22Rv1 (cell line): ENCODE results near the gene FSTL3.
A peak's percentile ranks its signal among the peaks of the same experiment; 100 is the strongest.

Experiments
- H3K27ac ChIP-seq: fragments of 450-650 bp; 2 replicates; pipeline ENCODE4 v1.5.1; 2017
- ZFX ChIP-seq: fragments of 450-650 bp; IDR thresholded peaks from 2 replicates; pipeline ENCODE4 v1.6.1; 2017; ENCODE audit warnings: antibody characterized with exemption, borderline replicate concordance
- TF ChIP-seq, protein P1 (sequence below): fragments of 450-650 bp; IDR thresholded peaks from 2 replicates; pipeline ENCODE4 v1.5.1; 2017; ENCODE audit warnings: mild to moderate bottlenecking

Gene FSTL3

DNA sequence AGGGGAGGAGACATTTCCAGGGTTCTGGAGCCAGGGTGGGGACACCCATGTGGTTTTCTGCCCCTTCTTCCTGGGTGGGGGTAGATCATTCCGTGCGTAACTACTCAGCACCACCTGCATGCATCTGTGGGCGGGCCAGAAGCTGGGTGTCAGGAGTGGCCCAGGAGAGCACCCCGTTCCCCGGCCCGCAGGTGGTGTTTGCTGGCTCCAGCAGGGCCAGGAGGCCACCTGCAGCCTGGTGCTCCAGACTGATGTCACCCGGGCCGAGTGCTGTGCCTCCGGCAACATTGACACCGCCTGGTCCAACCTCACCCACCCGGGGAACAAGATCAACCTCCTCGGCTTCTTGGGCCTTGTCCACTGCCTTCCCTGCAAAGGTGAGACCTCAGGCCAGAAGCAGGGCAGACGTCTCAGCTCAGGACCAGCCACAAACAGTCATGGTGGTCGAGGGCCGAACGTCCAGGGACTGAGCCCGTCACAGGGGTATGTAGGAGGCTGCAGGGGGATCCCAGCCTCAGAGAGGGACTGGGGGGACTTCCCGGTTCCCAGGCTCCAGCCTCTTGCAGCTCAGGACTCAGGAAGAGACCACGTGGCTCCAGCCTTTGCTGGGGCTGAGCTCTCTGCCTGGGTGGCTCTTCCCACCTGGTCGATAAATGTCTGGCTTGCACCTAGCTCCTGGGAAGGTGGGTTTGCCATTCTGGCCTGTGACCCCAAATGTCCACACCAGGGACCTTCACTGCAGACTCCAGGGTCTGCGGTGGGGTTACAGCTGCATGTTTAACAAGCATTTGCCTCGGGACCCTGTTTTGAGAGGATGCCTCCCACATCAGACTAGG, 1.6 kb downstream of the FSTL3 start:
- H3K27ac ChIP-seq: peak overlapping the region; percentile 84
- no peak for TF ChIP-seq ZFX
- TF ChIP-seq, protein P1, sequence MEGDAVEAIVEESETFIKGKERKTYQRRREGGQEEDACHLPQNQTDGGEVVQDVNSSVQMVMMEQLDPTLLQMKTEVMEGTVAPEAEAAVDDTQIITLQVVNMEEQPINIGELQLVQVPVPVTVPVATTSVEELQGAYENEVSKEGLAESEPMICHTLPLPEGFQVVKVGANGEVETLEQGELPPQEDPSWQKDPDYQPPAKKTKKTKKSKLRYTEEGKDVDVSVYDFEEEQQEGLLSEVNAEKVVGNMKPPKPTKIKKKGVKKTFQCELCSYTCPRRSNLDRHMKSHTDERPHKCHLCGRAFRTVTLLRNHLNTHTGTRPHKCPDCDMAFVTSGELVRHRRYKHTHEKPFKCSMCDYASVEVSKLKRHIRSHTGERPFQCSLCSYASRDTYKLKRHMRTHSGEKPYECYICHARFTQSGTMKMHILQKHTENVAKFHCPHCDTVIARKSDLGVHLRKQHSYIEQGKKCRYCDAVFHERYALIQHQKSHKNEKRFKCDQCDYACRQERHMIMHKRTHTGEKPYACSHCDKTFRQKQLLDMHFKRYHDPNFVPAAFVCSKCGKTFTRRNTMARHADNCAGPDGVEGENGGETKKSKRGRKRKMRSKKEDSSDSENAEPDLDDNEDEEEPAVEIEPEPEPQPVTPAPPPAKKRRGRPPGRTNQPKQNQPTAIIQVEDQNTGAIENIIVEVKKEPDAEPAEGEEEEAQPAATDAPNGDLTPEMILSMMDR: no peak

GRCh38 chr19:678791-679388, 2.7 kb downstream of the FSTL3 start:
- H3K27ac ChIP-seq: peak overlapping the region; percentile 84; the same call in 1 of the 2 replicates
- no peak for TF ChIP-seq ZFX
- TF ChIP-seq, protein P1: no peak

DNA sequence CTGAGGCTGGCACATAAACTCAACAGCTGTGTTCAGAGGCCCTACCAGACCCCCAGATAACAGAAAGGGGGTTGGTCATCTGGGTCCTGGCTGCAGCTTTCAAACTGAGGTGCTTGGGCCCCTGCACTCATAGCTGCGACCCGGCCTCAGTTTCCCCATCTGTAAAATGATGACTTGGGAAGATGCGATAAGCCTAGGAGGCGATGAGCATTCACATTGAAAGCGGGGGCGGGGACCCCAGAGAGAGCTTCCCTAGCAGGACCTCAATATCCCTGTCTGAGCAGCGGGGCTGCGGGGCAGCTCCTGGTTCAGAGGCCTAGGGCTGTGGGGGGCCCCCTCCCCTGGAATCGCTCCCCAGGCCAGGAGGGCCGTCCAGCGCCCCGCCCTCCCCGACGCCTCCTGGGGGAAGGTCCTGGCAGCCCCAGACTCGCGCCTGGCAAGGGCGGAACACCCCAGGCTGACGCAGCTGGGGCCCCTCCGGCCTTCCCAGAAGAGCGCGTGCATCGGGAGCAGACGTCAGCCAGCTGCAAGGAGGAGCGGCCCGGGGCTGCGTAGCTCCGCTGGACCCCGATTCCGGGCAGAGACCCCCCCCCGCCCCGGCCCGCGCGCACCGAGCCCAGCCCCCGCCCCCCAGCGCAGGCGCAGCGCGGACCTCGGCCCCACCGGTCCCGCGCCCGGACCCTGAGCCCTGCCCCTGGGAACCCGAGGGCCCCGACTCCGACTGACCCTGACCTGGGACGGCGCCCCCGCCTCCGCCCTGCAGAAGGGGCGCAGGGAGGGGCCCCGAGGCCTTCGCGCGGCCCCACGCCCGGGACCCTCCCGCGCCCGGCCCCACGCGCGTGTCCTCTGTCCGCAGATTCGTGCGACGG, 3.5 kb downstream of the FSTL3 start:
- TF ChIP-seq, protein P1: no peak
- TF ChIP-seq ZFX: no peak
- H3K27ac ChIP-seq: peak overlapping the region; percentile 84

DNA sequence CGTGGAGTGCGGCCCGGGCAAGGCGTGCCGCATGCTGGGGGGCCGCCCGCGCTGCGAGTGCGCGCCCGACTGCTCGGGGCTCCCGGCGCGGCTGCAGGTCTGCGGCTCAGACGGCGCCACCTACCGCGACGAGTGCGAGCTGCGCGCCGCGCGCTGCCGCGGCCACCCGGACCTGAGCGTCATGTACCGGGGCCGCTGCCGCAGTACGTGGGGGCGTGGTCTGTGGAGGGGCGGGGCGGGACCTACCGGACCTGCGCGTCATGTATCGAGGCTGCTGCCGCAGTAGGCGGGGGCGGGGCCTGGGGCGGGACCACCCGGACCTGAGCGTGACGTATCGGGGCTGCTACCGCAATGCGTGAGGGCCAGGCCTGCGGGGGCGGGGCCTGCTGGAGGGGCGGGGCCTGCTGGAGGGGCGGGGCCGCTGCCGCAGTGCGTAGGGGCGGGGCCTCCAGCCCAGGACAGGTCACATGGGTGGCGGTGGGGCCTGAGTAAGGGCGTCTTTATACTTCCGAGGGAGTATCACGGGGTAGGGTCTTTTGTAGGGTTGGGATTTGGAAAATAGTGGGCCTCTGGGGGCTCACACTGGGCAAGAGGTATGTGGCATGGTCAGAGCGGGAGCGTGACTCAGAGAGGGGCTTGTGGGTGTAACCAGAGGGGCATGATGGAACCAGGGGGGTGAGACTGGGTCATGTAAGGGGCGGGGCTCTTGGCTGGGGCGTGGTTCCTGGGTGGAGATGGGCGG, 4.3 kb downstream of the FSTL3 start:
- H3K27ac ChIP-seq: peak overlapping the region; percentile 84
- TF ChIP-seq, protein P1: peak; percentile 81
- no peak for TF ChIP-seq ZFX

- no peak for TF ChIP-seq ZFX
- TF ChIP-seq, protein P1: no peak
- H3K27ac ChIP-seq: peak overlapping the region; percentile 84
Observed at GRCh38 chr19:681029-682019, 5.1 kb downstream of the FSTL3 start.

DNA sequence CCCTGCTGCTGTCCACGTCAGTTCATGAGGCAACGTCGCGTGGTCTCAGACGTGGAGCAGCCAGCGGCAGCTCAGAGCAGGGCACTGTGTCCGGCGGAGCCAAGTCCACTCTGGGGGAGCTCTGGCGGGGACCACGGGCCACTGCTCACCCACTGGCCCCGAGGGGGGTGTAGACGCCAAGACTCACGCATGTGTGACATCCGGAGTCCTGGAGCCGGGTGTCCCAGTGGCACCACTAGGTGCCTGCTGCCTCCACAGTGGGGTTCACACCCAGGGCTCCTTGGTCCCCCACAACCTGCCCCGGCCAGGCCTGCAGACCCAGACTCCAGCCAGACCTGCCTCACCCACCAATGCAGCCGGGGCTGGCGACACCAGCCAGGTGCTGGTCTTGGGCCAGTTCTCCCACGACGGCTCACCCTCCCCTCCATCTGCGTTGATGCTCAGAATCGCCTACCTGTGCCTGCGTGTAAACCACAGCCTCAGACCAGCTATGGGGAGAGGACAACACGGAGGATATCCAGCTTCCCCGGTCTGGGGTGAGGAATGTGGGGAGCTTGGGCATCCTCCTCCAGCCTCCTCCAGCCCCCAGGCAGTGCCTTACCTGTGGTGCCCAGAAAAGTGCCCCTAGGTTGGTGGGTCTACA, 6.6 kb downstream of the FSTL3 start:
- TF ChIP-seq, protein P1: no peak
- no peak for TF ChIP-seq ZFX
- H3K27ac ChIP-seq: no peak overlapping the region
